C1 segment of cervical spinal cord (tissue), 14 donors: Measurements from ENCODE around the gene SLC34A1.
"Not testable (repeated sequence)": the region's sequence is repeated elsewhere in the genome, so short reads cannot be mapped to it uniquely, and the experiment has no call there.

ENCODE experiments used
- DNase-seq, 14 donors: peaks; one replicate each; lab custom pipeline; 2025; lab: John Stamatoyannopoulos, UW

Gene SLC34A1, protein sequence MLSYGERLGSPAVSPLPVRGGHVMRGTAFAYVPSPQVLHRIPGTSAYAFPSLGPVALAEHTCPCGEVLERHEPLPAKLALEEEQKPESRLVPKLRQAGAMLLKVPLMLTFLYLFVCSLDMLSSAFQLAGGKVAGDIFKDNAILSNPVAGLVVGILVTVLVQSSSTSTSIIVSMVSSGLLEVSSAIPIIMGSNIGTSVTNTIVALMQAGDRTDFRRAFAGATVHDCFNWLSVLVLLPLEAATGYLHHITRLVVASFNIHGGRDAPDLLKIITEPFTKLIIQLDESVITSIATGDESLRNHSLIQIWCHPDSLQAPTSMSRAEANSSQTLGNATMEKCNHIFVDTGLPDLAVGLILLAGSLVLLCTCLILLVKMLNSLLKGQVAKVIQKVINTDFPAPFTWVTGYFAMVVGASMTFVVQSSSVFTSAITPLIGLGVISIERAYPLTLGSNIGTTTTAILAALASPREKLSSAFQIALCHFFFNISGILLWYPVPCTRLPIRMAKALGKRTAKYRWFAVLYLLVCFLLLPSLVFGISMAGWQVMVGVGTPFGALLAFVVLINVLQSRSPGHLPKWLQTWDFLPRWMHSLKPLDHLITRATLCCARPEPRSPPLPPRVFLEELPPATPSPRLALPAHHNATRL

DNA sequence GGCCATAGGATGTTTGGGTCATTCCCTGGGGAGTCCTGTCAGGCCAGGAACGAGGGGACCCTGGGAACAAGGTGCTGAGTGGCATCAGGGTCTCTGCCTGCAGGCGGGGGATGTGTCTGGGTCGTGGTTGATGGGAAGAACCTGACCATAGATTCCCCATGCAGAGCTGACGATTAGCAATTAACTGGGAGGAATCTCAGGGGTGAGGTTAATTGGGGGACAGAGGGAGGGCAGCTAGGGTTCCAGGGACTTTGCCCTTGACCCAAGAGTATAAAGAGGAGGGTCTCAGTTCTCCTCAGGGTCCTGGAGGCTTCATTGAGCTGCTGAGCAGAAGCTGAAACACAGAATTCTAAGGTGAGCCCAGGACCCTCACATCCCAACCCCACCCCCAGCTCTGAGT, at the start of gene SLC34A1:
Gene SLC34A1 (plus strand): TSS at position 301 of the 400 bp plus-strand sequence. CDS start 1,308 bp downstream, outside the sequence.
- no peak for DNase-seq

DNA sequence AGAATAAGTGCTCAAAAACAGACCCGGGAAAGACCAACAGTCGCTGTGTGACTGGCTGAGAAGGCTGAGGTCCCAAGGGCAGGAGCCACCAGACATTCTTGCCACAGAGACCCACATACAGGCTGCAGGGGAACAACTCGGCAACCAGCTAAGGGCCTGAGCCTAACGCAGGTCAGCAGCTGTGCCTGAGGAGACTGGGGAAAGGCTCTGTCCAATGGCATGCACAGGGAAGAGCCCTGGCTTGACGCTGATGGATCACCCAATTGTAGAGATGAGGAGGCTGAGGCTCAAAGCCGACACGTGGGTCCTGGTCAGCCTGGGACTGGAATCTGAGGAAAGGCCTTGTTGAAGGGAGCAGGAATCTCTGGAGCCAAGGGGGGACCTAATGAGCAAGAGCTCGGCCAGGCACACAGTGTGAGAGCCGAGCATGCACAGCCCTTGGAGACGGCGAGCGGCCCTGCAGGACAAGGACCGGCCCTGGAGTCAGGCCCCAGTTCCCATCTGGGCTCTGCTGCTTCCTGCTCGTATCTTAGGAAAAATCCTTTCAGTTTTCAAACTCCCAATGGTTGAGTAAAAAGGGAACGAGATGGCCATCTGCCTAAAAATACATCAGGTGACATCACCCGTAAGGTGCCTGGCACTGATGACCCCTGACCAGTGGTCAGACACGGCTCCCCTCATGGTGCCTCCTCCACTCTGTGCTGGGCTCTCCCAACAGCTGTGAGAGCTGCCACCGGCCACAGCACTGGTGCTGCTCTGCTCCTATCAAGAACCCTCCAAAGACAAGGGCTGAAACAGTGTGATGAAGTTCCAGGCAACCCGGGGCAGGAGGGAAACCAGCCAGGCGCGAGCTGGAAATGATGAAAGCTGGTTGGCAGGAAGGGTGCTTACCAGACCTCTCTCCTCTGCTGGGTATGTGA, 49.2 kb upstream of the SLC34A1 start:
- no peak for DNase-seq

DNA sequence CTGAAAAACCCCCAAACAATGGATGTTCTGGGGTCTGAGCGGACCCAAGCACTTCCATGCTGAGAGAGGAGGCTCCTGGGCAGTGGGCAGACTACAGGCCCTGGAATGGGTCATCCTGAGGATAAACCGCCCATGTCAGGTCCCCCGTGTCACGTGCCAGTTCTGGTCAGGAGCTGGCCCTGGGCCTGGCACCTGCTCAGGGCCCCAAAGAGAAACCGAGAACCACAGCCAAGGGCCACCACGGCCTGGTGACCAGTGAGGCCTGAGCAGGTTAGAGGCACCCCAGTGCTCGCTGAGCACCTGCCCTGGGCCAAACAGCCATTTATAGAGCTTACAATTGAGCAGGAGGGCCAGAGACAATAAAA, 48.6 kb upstream of the SLC34A1 start:
- DNase-seq, result no peak

DNA sequence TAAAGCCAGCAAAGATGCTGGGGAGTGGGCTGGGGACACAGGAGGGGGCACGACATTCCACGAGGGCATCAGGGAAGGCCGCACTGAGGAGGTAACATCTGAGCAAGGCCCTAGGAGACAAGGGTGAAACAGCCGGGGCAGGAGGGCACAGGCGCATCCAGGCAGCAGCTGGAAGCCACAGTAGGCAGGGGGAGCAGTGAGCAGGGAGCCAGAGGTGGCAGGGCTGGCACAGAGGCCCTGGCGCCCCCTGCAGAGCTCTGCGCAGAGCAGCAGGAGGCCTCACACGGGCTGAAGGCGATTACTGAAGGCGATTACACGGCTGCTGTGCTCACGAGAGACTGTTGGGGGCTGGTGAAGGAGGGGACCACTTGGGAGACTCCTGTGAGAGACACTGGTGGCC, 48.1 kb upstream of the SLC34A1 start:
- DNase-seq, result no peak

DNA sequence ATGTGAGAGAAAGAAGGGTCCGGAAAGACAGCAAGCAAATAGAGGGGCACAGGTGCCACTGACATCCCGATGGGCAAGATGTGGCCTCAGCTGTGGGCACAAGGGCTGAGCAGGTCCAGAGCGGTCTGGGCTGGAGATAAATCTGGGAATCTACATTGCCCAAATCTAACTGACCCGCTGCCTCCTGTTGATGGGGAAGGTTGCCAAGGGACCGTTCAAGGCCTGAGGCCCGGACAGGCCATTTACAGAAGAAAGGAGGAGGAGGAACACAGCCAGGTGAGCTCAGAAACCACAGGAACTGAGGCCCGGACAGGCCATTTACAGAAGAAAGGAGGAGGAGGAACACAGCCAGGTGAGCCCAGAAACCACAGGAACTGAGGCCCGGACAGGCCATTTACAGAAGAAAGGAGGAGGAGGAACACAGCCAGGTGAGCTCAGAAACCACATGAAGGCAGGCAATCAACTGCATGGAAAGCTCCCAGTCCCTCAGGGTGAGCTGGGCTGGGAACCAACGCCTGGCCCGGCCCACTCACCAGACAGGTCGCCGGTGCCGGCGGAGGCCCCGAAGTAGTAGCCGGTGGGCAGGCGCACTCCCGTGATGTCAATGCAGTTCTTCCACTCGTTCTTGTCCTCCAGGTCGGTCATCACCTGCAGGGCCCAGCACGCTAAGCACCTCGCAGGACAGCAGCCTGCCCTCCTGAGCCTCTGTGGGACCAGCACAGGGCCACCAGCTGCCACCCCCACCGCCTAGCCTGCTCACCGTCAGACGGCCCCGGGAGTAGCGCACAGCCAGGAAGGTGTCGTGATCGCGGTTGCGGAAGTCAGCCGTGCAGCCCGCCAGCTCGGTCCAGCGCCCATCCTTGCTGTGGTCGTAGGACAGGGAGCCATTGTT, 47.4 kb upstream of the SLC34A1 start:
- DNase-seq, result no peak

DNA sequence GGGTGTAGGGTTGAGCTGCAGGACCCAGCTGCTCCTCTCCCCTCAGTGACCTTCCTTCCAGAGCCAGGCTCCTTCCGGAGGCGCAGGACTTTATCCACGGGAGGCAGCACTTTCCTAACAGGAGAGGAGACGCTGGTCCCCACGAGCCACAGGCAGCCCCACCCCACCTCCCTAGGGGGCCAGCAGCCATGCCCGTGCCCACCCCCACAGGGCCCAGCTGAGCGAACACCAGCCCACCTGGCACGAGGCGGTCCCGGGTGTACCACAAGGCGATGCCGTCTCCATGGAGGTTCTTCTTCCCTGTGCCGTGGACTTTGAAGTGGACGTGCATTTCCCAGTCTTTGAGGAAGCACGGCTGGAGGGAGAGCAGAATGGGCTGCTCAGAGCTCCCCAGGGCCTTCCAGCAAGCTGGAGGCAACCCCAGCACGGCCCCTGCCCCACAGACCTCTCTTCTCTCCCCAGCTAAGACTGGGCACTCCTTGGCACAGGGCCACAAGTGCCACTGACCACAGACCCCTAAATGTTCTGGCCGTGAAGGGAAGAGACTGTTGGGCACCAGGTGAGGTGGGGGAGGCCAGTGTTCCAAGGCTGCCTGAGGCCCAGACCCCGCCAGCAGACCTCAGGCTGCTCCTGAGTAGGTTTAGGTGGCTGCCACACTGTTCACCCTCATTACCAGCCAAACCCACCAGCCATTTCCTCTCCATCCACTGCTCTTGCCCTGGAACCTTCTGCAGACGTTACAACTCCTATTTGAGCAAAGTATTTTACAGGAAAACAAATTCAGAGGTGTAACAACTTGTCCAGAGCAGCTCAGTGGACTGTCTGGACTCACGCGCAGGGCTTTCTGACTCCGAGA, 45.8 kb upstream of the SLC34A1 start:
- DNase-seq, result no peak

DNA sequence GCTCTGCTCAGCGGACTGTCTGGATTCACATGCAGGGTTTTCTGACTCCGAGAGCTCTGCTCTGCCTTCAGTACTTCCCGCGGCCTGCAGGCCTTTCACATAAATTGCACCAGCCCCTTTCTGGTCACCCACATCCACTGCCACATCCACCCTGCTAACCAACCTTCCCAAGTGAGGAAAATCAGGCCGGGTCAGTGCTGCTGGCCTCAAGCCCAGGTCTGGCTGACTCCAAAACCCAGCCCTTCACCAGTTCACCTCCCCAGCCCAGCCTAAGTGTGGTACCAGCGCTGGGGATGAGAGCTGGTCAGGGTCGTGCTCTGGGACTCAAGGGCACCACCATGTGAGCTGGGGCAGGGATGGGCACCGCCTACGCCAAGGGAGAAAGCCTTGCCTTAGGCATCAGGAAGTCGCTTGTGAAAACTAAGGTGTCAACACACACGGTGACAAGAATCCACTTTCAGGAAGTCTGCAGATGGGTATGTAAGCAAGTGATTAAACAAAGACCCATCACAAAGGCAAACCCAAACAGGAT, 45.1 kb upstream of the SLC34A1 start:
- no peak for DNase-seq

DNA sequence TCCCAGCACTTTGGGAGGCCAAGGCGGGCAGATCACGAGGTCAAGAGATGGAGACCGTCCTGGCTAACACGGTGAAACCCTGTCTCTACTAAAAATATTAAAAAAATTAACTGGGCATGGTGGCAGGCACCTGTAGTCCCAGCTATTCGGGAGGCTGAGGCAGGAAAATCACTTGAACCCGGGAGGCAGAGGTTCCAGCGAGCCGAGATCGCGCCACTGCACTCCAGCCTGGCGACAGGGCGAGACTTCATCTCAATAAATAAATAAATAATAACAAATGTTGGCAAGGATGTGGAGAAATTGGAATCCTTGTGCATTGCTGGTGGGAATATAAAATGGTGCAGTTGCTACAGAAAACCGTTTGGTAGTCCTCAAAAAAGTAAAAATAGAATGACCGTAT, 41.2 kb upstream of the SLC34A1 start:
- DNase-seq, result not testable (repeated sequence)

DNA sequence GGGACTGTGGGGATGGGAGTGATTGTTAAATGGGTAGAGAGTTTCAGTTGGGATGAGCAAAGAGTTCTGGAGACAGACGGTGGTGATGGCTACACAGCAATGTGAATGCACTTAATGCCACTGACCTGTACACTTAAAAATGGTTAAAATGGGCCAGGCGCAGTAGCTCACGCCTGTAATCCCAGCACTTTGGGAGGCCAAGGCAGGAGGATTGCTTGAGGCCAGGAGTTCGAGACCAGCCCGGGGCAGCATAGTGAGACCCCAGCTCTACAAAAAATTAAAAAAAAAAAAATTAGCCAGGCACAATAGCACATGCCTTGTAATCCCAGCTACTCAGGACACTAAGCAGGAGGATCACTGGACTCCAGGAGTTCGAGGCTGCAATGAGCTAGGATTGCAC, 40.5 kb upstream of the SLC34A1 start:
- DNase-seq, result no peak

DNA sequence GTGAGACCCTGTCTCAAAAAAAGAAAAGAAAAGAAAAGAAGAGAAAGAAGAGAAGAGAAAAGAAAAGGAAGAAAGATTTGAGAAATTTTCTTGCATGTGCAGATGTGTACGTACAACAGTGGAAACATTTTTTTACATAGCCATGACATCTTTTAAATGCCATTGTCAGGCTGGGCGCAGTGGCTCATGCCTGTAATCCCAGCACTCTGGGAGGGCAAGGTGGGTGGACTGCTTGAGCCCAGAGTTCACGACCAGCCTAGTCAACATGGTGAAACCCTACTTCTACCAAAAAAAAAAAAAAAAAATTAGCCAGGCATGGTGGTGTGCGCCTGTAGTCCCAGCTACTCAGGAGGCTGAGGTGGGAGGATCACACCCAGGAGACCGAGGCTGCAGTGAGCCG, 39.3 kb upstream of the SLC34A1 start:
- DNase-seq, result no peak

DNA sequence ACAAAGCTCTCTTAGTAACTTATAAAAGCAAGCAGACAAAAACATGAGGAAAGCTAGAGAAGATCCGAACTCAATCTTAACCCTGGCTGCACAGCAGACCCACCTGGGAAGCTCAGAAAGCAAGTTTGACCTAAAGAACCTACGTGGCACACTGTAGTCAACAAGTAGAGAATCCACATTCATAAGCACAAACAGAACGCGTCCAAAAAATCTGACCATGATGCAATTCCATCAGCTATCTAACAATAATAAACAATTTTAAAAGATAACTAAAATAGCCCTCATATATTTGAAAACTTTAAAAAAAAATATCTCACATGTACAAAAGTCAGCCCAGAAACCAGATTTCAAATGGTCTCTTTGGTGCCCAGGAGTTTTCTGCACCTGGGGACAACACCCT, 37.4 kb upstream of the SLC34A1 start:
- no peak for DNase-seq

DNA sequence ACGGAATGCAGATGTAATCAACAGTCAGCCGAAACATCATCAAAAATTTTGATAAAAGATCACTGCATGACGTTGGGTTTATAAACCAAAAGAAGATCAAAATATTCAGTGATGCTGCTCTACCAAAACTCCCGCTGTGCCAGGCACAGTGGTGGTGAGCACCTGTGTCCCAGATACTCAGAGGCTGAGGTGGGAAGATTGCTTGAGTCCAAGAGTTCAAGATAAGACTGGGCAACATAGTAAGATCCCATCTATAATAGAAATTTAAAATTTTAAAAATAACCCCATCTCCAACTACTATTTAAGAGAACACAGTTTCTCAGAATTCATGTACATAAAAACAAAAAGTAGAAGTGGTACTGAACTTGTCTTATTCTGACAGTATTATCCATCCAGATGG, 36.5 kb upstream of the SLC34A1 start:
- DNase-seq, result no peak

DNA sequence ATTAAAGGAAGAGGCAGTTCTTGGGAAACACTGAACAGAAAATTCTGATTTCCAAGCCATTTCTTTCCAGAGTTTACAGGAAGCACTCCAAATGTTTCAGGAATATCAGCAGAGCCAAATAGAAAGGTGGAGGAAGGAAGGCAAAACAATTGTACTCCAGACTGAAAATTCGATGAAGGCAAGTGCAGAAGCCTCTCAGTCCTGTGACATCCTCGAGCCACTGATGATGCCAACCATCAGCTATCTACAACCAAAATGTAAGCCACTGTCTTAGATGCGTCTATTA, 34.9 kb upstream of the SLC34A1 start:
- no peak for DNase-seq

DNA sequence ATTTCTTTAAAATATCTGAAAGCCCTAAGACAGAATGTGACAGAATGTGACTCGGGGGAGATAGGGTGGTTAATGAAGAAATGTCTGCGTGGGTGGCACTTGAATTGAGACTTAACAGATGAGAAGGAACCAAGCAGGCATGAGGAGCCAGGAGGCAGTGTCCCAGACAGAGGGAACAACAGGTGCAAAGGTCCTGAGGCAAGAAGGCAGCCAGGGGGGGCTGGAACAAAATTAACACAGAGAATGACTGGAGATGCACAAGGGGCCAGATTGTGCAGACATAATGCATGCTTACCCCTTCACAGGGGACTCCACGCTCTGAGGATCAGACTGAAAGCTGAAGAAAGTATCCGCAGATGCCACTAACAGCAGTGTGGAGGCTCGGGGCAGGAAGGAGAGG, 34.5 kb upstream of the SLC34A1 start:
- DNase-seq, result no peak

DNA sequence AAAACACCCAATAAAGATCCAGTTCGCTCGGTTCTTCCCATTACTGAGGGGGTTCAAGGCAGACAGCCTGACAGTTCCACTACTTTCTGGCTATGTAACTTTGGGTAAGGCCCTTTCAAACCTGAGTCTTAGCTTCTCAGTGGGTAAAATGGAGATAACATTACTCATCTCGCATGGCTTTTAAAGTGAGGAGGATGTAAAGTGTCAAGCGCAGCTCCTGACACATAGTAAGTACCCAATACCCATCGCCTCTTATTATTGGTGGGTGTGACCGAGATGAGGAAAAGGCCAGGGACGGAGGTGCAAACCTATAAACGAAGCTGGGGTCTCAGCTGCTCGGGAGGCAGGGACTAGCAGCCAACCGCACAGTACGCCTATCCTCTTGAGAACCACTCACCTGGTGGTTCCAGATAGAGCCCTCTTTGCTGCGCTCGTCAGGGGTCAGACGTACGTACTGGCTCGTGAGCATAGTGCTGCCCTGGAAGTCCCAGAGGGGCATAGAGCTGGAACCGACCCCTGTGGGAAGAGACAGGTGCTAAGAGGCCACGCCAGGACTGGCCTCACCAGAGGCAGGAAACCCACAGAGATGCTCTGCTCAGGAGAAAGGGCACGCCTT, 33.4 kb upstream of the SLC34A1 start:
- DNase-seq, result no peak

DNA sequence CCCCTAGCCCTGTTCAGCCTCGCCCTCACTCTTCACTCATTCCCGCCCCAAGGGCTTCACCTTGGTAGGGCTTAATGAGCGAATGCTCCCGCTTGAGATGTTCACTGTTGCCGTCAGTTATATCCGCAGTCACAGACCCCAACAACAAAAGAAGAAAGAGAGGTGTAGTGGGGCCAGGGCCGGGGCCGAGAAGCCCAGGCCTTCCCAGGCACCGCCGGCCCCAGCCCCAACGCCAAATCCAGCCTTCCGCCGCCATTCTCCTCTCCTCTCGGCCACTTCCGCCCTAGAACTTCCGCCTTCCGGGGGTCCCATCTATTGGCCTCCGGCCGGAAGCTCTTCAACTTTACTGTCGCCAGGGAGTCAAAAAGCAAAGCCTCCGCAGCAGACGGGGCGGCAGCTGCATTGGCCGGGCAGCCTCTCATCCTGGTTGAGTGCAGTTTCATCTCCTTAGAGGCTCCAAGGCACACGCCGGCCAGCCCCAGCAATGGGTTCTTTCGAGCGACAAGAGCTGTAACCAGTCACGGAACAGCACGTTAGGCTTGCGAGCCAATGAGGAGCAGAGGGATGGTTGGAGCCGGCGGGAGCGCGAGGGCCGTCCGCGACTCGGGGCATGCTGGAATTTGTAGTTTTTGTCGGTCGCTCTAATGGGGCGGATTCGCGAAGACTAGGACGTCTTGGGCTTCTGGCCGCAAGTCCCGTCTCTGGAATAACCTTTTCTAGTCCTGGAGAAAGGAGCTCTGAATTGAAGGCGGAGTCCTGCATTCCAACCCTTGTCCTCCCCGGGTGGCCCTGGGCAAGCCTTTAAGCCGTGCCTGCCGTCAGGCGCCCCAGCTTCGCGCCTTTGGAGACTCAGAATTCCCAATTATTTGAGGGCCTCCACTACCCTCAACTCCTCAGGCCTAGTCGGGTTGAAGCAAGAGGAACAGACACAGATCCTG, 32.6 kb upstream of the SLC34A1 start, which contains the start of gene LMAN2:
Gene LMAN2 (minus strand): TSS at position 277 of the 938 bp plus-strand sequence. CDS start 21 bp downstream, at position 256.
- peak; percentile 43 to 100 (median 92) for DNase-seq

DNA sequence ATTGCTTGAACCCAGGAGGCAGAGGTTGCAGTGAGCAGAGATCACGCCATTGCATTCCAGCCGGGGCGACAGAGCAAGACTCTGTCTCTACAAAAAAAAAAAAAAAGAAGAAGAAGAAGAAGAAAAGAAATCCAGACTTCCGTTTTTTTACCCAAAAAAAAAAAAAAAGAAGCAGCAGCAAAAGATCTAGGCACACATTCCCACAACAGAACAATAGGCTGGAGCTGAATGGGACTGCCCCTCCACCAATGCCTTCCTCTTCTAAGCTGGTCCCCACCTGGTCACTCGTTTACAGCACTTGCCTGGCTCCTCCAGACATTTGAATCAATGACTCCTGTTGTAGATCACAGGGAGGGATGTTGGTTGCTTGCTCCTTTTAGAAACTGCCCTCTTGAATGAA, 31.1 kb upstream of the SLC34A1 start:
- no peak for DNase-seq

DNA sequence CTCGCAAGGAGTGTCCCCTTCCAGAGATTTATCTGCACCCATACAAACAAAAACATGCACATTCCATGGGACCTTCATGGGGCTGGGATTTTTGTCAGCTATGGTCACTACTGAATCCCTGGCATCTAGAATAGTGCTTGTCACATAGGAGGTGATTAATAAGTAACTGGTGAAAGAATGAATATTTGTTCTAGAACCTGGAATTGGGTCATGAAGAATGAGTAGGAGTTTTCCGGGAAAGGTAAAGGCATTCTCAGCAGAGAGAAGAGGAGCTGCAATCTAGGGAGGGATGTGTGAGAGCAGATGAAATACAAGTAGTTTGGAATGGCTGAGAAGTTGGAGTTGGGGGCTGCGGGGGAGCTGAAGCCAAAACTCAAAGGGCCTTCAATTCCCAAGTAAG, 30.0 kb upstream of the SLC34A1 start:
- DNase-seq, result no peak

DNA sequence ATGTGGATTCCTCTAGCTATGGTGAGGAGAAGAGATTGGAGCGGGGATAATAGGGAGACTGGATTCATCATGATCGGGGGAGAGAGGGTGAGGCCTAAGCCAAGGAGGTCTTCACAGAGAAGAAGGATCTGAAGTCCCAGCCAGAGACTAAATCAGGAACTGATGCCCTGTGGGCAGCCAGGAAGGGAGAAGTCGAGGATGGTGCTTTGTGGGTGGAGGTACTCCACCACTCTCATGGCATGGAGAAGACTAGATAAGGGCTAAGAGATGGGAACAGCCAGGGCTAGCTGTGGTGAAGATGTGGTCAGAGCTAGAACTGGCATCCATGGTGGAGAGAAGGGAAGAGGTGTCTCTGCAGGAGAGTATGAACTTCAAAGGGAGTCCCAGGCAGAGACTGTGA, 29.5 kb upstream of the SLC34A1 start:
- DNase-seq, result no peak
